CD4-positive, alpha-beta T cell treated with Interleukin-21 for 1 hour (primary cell): ENCODE measurements around the gene CHST3.
"Not testable (repeated sequence)": the region's sequence is repeated elsewhere in the genome, so short reads cannot be mapped to it uniquely, and the experiment has no call there.

Experiments used
- DNase-seq: peaks from one replicate; pipeline ENCODE4 v3.0.0-alpha.2; 2020

CHST3 gene

GRCh38 chr10:71974489-71975021 lies 10.4 kb downstream of the CHST3 start:
- no peak for DNase-seq

DNA sequence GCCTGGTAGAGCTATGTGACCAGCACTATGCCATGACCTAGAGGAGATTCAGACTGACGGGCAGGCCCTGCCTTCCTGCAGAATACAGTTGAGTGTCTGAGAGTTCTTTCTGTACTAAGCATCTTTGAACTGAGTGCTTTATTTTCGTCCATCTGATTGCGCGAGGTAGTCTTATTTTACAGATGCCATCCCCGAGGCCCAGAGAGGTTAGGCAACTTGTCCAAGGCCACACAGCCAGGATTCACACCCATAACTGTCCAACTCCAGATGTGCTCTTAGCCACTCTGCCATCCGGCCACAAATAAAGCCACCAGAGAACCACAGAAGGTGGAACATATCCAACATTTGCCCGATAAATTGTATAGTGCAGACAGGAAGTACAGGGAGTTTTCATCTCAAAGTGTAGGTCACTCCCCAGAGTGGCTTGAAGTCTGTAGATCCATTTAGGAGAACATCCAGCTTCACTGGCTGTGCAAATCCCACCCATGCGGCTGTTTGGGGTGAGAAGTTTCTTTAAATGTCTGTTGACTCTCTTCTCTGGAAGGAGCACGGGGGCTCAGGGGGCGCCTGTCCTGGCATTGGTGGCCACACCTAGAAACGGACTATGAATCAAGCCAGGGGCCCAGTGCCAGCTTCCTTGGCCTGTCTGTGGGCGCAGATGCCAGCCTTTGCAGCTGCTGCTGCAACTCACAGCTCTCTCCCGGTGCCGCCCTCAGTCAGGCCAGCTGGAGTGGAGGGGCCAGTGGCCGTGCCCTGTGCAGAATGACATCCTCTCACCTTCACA lies 11.1 kb downstream of the CHST3 start:
- DNase-seq, result no peak

- no peak for DNase-seq
These were observed 11.9 kb downstream of the CHST3 start for GRCh38 chr10:71975871-71976725.

- DNase-seq, result not testable (repeated sequence)
These were observed 13.4 kb downstream of the CHST3 start for GRCh38 chr10:71977614-71977903.

DNA sequence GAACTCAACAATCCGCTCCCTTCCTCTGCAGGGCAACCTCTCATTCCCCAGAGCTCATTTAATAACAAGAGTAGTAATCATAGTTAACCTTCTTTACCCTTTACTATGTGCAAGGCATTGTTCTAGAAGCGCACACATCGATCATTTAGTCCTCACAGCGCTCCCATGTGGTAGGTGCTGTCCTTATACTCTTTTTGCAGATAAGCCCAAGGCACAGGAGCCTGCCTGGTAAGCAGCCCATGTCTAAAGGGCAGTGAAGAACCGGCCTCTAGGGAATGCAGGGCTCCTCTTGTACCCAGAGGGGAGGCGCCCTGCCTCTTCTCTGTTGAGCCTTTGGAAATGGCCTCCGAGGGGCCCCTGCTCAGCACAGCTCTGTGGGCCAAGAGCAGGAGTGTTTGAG lies 14.3 kb downstream of the CHST3 start:
- no peak for DNase-seq

- DNase-seq, result no peak
These were observed 14.9 kb downstream of the CHST3 start for GRCh38 chr10:71978988-71979691.

DNA sequence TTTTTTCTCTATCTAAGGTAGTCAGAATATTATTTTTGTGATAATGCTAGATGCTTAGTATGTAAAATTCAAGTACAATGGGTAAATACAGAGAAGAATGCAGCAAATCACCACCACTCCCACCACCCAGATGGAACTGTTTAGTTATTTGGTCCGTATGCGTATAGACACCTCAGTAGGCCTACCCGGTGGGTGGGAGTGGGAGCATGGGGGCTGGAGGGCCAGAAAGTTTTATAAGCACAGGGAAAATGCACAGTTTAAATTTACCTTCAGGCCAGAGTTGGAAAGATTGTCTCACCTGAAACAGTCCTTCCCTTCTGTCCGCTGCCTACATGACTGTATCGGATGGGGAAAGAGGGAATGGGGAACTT lies 15.5 kb downstream of the CHST3 start:
- DNase-seq, result no peak

- no peak for DNase-seq
These were observed 16.2 kb downstream of the CHST3 start for GRCh38 chr10:71980181-71981014.

- no peak for DNase-seq
These were observed 17.1 kb downstream of the CHST3 start for GRCh38 chr10:71981015-71981875.

DNA sequence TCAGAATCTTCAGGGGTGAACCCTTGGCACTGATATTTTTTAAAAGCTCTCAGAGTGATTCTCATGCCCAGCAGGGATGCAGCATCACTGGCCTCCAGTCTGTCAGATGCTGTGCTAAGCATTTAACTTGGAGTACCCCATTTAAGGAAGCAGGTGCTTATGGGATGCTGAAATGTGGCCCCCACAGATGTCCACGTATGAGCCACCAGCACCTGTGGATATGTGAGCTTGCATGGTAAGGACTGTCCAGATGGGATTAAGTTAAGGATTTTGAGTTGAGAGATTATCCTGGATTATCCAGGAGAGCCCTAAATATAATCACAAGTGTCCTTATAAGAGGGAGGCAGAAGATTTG lies 17.7 kb downstream of the CHST3 start:
- no peak for DNase-seq

DNA sequence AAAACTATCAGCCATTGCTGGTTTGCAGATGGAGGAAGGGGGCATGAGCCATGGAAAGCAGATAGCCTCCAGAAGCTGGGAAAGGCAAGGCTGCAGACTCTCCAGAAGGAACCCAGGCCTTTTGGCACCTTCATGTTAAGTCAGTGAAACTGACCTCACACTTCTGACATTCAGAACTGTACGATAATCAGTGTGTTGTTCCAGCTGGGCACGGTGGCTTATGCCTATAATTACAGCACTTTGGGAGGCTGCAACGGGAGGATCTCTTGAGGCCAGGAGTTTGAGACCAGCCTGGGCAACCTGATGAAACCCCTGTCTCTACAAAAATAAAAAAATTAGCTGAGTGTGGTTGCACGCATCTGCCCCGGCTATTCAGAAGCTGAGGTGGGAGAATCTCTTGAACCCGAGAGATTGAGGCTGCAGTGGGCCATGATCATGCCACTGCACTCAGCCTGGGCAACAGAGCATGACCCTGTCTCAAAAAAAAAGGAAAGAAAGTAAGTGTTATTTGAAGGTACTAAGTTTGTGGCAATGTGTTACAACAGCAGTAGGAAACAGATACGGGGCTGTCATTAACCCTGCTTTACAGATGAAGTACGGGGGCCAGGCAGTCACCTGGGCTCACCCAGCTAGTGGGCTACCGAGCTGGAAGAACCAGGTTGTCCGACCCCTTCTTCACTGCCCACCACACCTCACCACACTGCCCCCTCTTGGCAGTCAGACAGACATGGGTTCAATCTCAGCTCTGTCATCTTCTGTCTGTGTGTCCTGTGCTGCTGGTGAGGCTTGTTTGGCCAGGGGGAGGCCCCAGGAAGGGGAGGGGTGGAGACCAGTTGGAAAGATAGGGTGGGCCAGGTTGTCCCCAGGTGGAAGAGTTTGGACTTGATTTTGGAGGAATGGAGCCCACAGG lies 18.3 kb downstream of the CHST3 start:
- DNase-seq, result no peak

GRCh38 chr10:71984126-71984808 lies 20.1 kb downstream of the CHST3 start:
- DNase-seq, result no peak

DNA sequence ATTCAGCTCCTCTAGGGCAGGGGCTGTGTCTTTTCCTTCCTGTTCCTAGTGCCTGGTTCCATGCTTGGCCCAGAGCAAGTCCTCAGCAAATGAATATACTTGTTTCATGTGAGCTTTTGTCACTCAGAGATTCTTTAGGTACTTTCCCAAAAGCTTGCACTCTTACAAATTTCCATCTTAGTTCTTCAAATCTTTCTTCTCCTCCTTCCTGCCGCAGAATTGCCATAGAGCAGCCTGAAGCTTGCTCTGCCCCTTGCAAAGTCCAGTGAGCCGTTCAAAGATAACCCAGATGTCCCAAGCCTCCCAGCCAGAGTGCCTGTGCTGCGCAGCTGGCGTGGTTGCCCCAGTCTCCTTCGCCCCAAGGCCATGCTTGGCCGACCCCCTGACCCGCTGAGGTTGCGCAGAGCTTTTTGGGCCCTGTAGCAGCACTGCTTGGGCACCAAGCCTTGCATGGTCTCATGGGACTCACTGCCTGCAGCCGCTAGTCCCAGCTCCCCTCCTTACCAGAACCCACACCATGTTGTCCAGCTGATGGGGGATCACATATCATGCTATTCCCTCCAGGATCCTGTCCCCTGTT lies 20.7 kb downstream of the CHST3 start:
- DNase-seq, result no peak

DNA sequence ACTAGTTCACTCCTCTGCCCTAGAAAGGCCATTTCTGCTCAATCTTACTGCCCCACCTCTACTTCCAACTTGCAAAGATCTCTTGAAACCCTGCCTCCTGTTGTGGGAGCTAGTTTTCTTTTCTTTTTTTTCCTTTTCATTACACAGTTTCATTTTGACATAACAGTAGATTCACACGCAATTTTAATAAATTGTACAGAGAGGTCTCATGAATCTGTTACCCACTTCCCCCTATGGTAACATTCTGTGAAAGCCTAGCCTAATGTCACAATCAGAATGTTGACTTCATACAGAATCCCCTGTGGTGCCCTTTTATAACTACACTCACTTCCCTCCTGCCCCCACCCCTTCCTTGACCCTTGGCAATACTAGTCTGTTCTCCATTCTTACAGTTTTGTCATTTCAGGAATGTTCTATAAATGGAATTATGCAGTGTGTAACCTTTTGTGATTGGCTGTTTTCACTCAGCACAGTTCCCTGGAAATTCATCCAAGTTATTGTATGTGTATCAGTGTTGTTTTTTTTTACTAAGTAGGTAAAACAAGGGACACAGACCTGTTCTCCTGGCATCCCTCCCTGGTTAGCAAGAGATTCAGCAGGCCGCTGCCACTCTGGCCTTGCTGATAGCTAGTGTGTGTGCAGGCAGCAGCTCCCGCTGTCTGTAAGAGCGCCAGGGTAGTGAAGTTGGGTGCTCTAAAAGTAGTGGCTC lies 21.5 kb downstream of the CHST3 start:
- no peak for DNase-seq

GRCh38 chr10:71988895-71989294 lies 24.7 kb downstream of the CHST3 start:
- not testable (repeated sequence) for DNase-seq

GRCh38 chr10:71989661-71990454 lies 25.7 kb downstream of the CHST3 start:
- DNase-seq, result no peak

- no peak for DNase-seq
These were observed 26.6 kb downstream of the CHST3 start for GRCh38 chr10:71990706-71991269.

DNA sequence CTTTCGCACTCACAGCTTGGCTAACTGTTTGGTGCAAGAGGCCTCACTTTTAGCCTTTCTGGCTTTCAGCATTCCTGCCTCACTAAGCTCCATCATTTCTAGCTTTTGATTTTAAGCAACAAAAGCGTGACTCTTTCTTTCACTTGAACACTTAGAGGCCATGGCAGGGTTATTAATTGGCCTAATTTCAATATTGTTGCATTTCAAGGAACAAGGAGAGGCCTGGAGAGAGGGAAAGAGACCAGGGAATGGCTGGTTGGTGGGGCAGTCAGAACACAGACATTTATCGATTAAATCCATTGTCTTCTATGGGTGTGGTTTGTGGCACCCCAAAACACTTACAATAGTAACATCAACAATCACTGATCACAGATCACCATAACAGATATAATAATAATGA lies 31.3 kb downstream of the CHST3 start:
- no peak for DNase-seq
